ENCODE measurements around the gene KAT8. TPM values are rescaled to one million over a fixed set of nuclear protein-coding genes. Genes with fewer than 3 reads are reported as not detected.
A peak's percentile ranks its signal among the peaks of the same experiment; 100 is the strongest.

Gene KAT8
- total RNA-seq, 1 donor from 2014 or later = 49.7 TPM

DNA sequence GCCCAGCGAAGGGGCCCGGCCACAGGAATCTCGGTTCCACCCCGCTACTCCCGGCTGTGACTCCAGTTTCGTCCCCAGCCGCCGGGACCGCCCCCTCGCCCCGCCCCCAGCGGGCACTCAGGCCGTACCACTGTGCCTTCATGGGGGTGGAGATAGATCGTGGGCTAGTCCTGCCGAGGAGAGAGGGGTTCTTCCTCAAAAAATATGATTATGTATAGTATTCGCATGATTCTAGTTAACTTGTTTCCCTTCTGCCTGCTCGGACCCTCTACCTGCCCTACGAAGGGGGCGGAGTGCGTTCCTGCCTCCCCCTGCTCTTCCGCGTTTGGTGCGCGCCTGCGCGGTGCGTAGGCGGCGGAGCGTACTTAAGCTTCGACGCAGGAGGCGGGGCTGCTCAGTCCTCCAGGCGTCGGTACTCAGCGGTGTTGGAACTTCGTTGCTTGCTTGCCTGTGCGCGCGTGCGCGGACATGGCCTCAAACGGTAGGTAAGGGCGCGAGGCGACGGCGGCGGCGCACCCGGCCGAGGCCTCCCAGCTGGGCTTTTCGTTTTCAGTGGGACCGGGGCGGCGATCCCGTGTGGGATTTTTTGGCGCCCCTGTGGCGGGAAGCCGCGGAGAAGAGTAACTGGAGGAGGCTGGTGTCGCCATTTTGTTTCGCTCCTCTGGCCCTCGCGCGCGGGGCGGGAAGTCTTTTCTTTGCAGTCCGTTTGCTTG is 62.4 kb downstream of the KAT8 start, which contains the start of gene FUS:
Gene FUS, plus strand, starts transcription at position 393 of the 713 bp plus-strand sequence. Its CDS starts 76 bp downstream, at position 469.
- Mint-ChIP-seq H3K9me3 (ENCODE audit: unreplicated experiment) (no peaks in the 10 kb centered on the region), H3K27ac (ENCODE audit: unreplicated experiment) (peak within 1 kb of the TSS; percentile 98), H3K36me3 (ENCODE audit: low read depth, unreplicated experiment) (peaks cover 34% of the 10 kb centered on the region), H3K4me3 (ENCODE audit: unreplicated experiment) (peak within 1 kb of the TSS; percentile 98), H3K27me3 (ENCODE audit: unreplicated experiment) (peaks cover 30% of the 10 kb centered on the region), H3K4me1 (ENCODE audit: unreplicated experiment) (peaks cover 40% of the 10 kb centered on the region)
- DNase-seq (ENCODE audit: low spot score) = peak; percentile 85
- TF ChIP-seq, protein P1, sequence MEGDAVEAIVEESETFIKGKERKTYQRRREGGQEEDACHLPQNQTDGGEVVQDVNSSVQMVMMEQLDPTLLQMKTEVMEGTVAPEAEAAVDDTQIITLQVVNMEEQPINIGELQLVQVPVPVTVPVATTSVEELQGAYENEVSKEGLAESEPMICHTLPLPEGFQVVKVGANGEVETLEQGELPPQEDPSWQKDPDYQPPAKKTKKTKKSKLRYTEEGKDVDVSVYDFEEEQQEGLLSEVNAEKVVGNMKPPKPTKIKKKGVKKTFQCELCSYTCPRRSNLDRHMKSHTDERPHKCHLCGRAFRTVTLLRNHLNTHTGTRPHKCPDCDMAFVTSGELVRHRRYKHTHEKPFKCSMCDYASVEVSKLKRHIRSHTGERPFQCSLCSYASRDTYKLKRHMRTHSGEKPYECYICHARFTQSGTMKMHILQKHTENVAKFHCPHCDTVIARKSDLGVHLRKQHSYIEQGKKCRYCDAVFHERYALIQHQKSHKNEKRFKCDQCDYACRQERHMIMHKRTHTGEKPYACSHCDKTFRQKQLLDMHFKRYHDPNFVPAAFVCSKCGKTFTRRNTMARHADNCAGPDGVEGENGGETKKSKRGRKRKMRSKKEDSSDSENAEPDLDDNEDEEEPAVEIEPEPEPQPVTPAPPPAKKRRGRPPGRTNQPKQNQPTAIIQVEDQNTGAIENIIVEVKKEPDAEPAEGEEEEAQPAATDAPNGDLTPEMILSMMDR (IDR thresholded peaks at IDR 0.05; ENCODE audit: unreplicated experiment) = no peak

Other genes with a start within 250 kb of the KAT8 start
- 53.9 TPM for gene BCL7C, start 223.6 kb upstream of the KAT8 start, total RNA-seq (ENCODE audit: unreplicated experiment)
- 3.4 TPM for gene CTF1, start 221.1 kb upstream of the KAT8 start, total RNA-seq (ENCODE audit: unreplicated experiment)
- gene FBXL19, start 194.1 kb upstream of the KAT8 start, total RNA-seq (ENCODE audit: unreplicated experiment) = 117 TPM
- gene ORAI3, start 168.6 kb upstream of the KAT8 start, total RNA-seq (ENCODE audit: unreplicated experiment) = 42.9 TPM
- 23.4 TPM for gene SETD1A, start 159.9 kb upstream of the KAT8 start, total RNA-seq (ENCODE audit: unreplicated experiment)
- gene HSD3B7, start 132.5 kb upstream of the KAT8 start, total RNA-seq (ENCODE audit: unreplicated experiment) = 5.3 TPM
- gene STX1B, start 107.0 kb upstream of the KAT8 start, total RNA-seq (ENCODE audit: unreplicated experiment) = 5.5 TPM
- 74.2 TPM for gene STX4, start 84.1 kb upstream of the KAT8 start, total RNA-seq (ENCODE audit: unreplicated experiment)
- gene ZNF668, start 43.4 kb upstream of the KAT8 start, total RNA-seq (ENCODE audit: unreplicated experiment) = 13.6 TPM
- 25.5 TPM for gene ZNF646, start 43.2 kb upstream of the KAT8 start, total RNA-seq (ENCODE audit: unreplicated experiment)
- gene PRSS53, start 28.7 kb upstream of the KAT8 start, total RNA-seq (ENCODE audit: unreplicated experiment) = 1.8 TPM
- gene VKORC1, start 22.9 kb upstream of the KAT8 start, total RNA-seq (ENCODE audit: unreplicated experiment) = 59.6 TPM
- 56.8 TPM for gene BCKDK, start 9.3 kb upstream of the KAT8 start, total RNA-seq (ENCODE audit: unreplicated experiment)
- 3.8 TPM for gene PRSS8, start 18.1 kb downstream of the KAT8 start, total RNA-seq (ENCODE audit: unreplicated experiment)
- 0.74 TPM for gene PRSS36, start 32.4 kb downstream of the KAT8 start, total RNA-seq (ENCODE audit: unreplicated experiment)
- 590 TPM for gene FUS, start 62.5 kb downstream of the KAT8 start, total RNA-seq (ENCODE audit: unreplicated experiment)
- 35.6 TPM for gene PYCARD, start 85.1 kb downstream of the KAT8 start, total RNA-seq (ENCODE audit: unreplicated experiment)
- gene TRIM72, start 96.5 kb downstream of the KAT8 start, total RNA-seq (ENCODE audit: unreplicated experiment) = 0.18 TPM
- not detected for gene PYDC1, start 99.5 kb downstream of the KAT8 start, total RNA-seq (ENCODE audit: unreplicated experiment)
- gene ITGAM, start 142.3 kb downstream of the KAT8 start, total RNA-seq (ENCODE audit: unreplicated experiment) = 0.74 TPM
- gene ITGAX, start 237.5 kb downstream of the KAT8 start, total RNA-seq (ENCODE audit: unreplicated experiment) = not detected

Data from endothelial cell (in vitro differentiated cells).